ENCODE results near the gene PIM1.

PIM1 gene

GRCh38 chr6:37205997-37206340, 36.0 kb downstream of the PIM1 start:
- POLR2A ChIA-PET = no interaction called here
- H3K4me3 ChIP-seq (ENCODE audit: low read depth, low read length) = no peak overlapping the region
- no peak for DNase-seq (ENCODE audit: low read depth, low spot score)
- CTCF ChIA-PET = interaction anchor here (1.0 to 32.2 kb wide), 8 partner anchors 9 to 440 kb away, joined by 3 to 1706 read pairs (median 78); partner anchors contain the start of gene PIM1
- TF ChIP-seq CTCF (IDR thresholded peaks at IDR 0.05; ENCODE audit: insufficient read depth, low read length, missing control alignments) = no peak

- ChIA-PET CTCF (interaction anchor here (0.6 to 32.2 kb wide), 10 partner anchors 8 to 440 kb away, joined by 3 to 1706 read pairs (median 39); partner anchors contain the start of genes C6orf89 and PIM1), POLR2A (no interaction called here)
- DNase-seq (ENCODE audit: low read depth, low spot score) = no peak
- H3K4me3 ChIP-seq (ENCODE audit: low read depth, low read length) = no peak overlapping the region
- no peak for TF ChIP-seq CTCF (IDR thresholded peaks at IDR 0.05; ENCODE audit: insufficient read depth, low read length, missing control alignments)
Measured at GRCh38 chr6:37206622-37207021, 36.7 kb downstream of the PIM1 start.

GRCh38 chr6:37207903-37208456, 38.0 kb downstream of the PIM1 start:
- H3K4me3 ChIP-seq (ENCODE audit: low read depth, low read length) = no peak overlapping the region
- no peak for DNase-seq (ENCODE audit: low read depth, low spot score)
- ChIA-PET POLR2A (no interaction called here), CTCF (interaction anchor here (0.8 to 32.2 kb wide), 22 partner anchors 9 to 442 kb away, joined by 3 to 1706 read pairs (median 6); partner anchors contain the start of genes PIM1 and PPIL1)
- TF ChIP-seq CTCF (IDR thresholded peaks at IDR 0.05; ENCODE audit: insufficient read depth, low read length, missing control alignments) = peak; percentile 84

GRCh38 chr6:37208793-37209192, 38.8 kb downstream of the PIM1 start:
- no peak for DNase-seq (ENCODE audit: low read depth, low spot score)
- no peak overlapping the region for H3K4me3 ChIP-seq (ENCODE audit: low read depth, low read length)
- ChIA-PET POLR2A (no interaction called here), CTCF (interaction anchor here (0.7 to 32.2 kb wide), 26 partner anchors 8 to 442 kb away, joined by 3 to 1706 read pairs (median 6); partner anchors contain the start of genes C6orf89, PIM1 and PPIL1)
- no peak for TF ChIP-seq CTCF (IDR thresholded peaks at IDR 0.05; ENCODE audit: insufficient read depth, low read length, missing control alignments)

- DNase-seq (ENCODE audit: low read depth, low spot score) = no peak
- H3K4me3 ChIP-seq (ENCODE audit: low read depth, low read length) = no peak overlapping the region
- no peak for TF ChIP-seq CTCF (IDR thresholded peaks at IDR 0.05; ENCODE audit: insufficient read depth, low read length, missing control alignments)
- ChIA-PET CTCF (interaction anchor here (0.6 to 32.2 kb wide), 48 partner anchors 8 to 450 kb away, joined by 3 to 1706 read pairs (median 5); partner anchors contain the start of genes C6orf89, PIM1, PPIL1 and TMEM217), POLR2A (no interaction called here)
Measured at GRCh38 chr6:37209461-37210205, 39.7 kb downstream of the PIM1 start.

- CTCF ChIA-PET = interaction anchor here (0.6 to 32.2 kb wide), 38 partner anchors 11 to 450 kb away, joined by 3 to 1706 read pairs (median 5); partner anchors contain the start of genes C6orf89, MTCH1, PIM1 and TMEM217
Measured at GRCh38 chr6:37210313-37210968, 40.5 kb downstream of the PIM1 start.

More at GRCh38 chr6:37210313-37210968, 40.5 kb downstream of the PIM1 start:
- peak; percentile 73 for TF ChIP-seq CTCF (IDR thresholded peaks at IDR 0.05; ENCODE audit: insufficient read depth, low read length, missing control alignments)
- POLR2A ChIA-PET = no interaction called here
- DNase-seq (ENCODE audit: low read depth, low spot score) = peak; percentile 41
- no peak overlapping the region for H3K4me3 ChIP-seq (ENCODE audit: low read depth, low read length)

All from AG04449 (cell line).